SK-N-SH (cell line): Measurements from ENCODE around the gene PTCD1. TPM values are rescaled to one million over a fixed set of nuclear protein-coding genes. Genes with fewer than 3 reads are reported as not detected.

Experiments
- CTCF ChIA-PET: fragments of 300-600, 350-600 bp; formaldehyde crosslinking; extraction: SDS; loops from one replicate; lab custom pipeline; 2021; lab: Yijun Ruan, JAX
- POLR2A ChIA-PET: fragments of 350-600 bp; sonication (Branson Sonifier 250); formaldehyde crosslinking; extraction: SDS; loops from one replicate; lab custom pipeline; 2020; ENCODE audit warnings: antibody characterized with exemption, inconsistent platforms; lab: Yijun Ruan, JAX
- DNase-seq: peaks from one replicate; pipeline ENCODE4 v3.0.0; 2012
- H2AFZ ChIP-seq: fragments of 200-600 bp; sonication (generic); 2 replicates; pipeline ENCODE4 v1.8.1; 2016; ENCODE audit warnings: antibody characterized with exemption, mild to moderate bottlenecking, low read depth
- H3F3A ChIP-seq: fragments of 200-600 bp; sonication (generic); replicated peaks from 2 replicates; pipeline ENCODE3; 2016; ENCODE audit warnings: antibody characterized with exemption, mild to moderate bottlenecking; ENCODE audit not compliant: insufficient read depth
- H3K27ac ChIP-seq, 2 experiments: fragments of 200-500 bp in 1 of 2; fragments of 200-600 bp in 1 of 2; sonication (Bioruptor generic) in 1 of 2; sonication (generic), shearing (Covaris generic) in 1 of 2; 2 replicates each; pipeline versions ENCODE4 v1.5.1 to v1.6.1; 2014 to 2016; ENCODE audit warnings: low read depth in 2 of 2, inconsistent platforms in 1 of 2, low read length in 1 of 2, mild to moderate bottlenecking in 1 of 2, mixed read lengths in 1 of 2
- H3K27me3 ChIP-seq: fragments of 200-600 bp; sonication (generic), shearing (Covaris generic); 2 replicates; pipeline ENCODE4 v1.6.1; 2016; ENCODE audit warnings: mixed run types; ENCODE audit not compliant: insufficient read depth
- H3K36me3 ChIP-seq, 2 experiments: fragments of 200-500 bp in 1 of 2; fragments of 200-600 bp in 1 of 2; sonication (Bioruptor generic) in 1 of 2; sonication (generic) in 1 of 2; replicated peaks in 1 of 2; 2 replicates each; pipeline versions ENCODE3 to v1.5.1; 2014 to 2016; ENCODE audit warnings: low read length in 1 of 2, mild to moderate bottlenecking in 1 of 2; ENCODE audit not compliant: insufficient read depth in 2 of 2, control insufficient read depth in 1 of 2
- H3K4me1 ChIP-seq, 2 experiments: fragments of 200-500 bp in 1 of 2; fragments of 200-600 bp in 1 of 2; sonication (Bioruptor generic) in 1 of 2; sonication (generic), shearing (Covaris generic) in 1 of 2; 2 replicates each; pipeline versions ENCODE4 v1.5.1 to v1.6.1; 2014 to 2016; ENCODE audit warnings: low read depth in 1 of 2, low read length in 1 of 2, mixed run types in 1 of 2; ENCODE audit not compliant: insufficient read depth in 2 of 2, control insufficient read depth in 1 of 2
- H3K4me2 ChIP-seq: fragments of 200-600 bp; sonication (generic), shearing (Covaris generic); 2 replicates; pipeline ENCODE4 v1.6.1; 2017; ENCODE audit warnings: mixed run types
- H3K4me3 ChIP-seq, 2 experiments: fragments of 200-500 bp in 1 of 2; fragments of 200-600 bp in 1 of 2; sonication (Bioruptor generic) in 1 of 2; sonication (generic), shearing (Covaris generic) in 1 of 2; 2 replicates each; pipeline versions ENCODE4 v1.5.1 to v1.8.1; 2014 to 2016; ENCODE audit warnings: low read depth in 2 of 2, inconsistent platforms in 1 of 2, low read length in 1 of 2, mild to moderate bottlenecking in 1 of 2, mixed read lengths in 1 of 2, moderate library complexity in 1 of 2
- H3K79me2 ChIP-seq: fragments of 200-600 bp; sonication (generic); 2 replicates; pipeline ENCODE4 v1.8.1; 2017; ENCODE audit warnings: mild to moderate bottlenecking; ENCODE audit not compliant: insufficient read depth
- H3K9ac ChIP-seq: fragments of 200-600 bp; sonication (generic); 2 replicates; pipeline ENCODE4 v1.6.1; 2017; ENCODE audit warnings: mixed run types
- H3K9me2 ChIP-seq: fragments of 200-600 bp; sonication (generic); 2 replicates; pipeline ENCODE4 v1.6.1; 2017; ENCODE audit warnings: mixed run types
- H3K9me3 ChIP-seq: fragments of 200-600 bp; sonication (generic); 2 replicates; pipeline ENCODE4 v1.6.1; 2017; ENCODE audit warnings: mixed run types, mild to moderate bottlenecking, moderate library complexity
- H4K20me1 ChIP-seq: fragments of 200-600 bp; sonication (generic); 2 replicates; pipeline ENCODE4 v1.6.1; 2017; ENCODE audit warnings: mild to moderate bottlenecking, mixed run types; ENCODE audit not compliant: insufficient read depth
- ELF1 ChIP-seq: IDR thresholded peaks from 2 replicates; pipeline ENCODE4 v1.4.0; 2012
- EP300 ChIP-seq, 2 experiments: IDR thresholded peaks; 2 replicates each; pipeline versions ENCODE4 v1.4.0 to v1.6.1; 2012; ENCODE audit warnings: borderline replicate concordance in 1 of 2, low read depth in 1 of 2, low read length in 1 of 2
- FOXM1 ChIP-seq: IDR thresholded peaks from 2 replicates; pipeline ENCODE4 v1.4.0; 2012; ENCODE audit warnings: low read depth, mild to moderate bottlenecking
- GABPA ChIP-seq: IDR thresholded peaks from 2 replicates; pipeline ENCODE4 v1.4.0; 2012; ENCODE audit warnings: low read depth, mild to moderate bottlenecking
- MAX ChIP-seq: IDR thresholded peaks from 2 replicates; pipeline ENCODE4 v1.4.0; 2012; ENCODE audit warnings: low read depth
- POLR2AphosphoS5 ChIP-seq: IDR thresholded peaks from 2 replicates; pipeline ENCODE4 v1.6.1; 2012; ENCODE audit warnings: low read depth, low read length
- RCOR1 ChIP-seq: fragments of 150-350 bp; IDR thresholded peaks from 2 replicates; pipeline ENCODE4 v1.6.1; 2017; ENCODE audit warnings: antibody characterized with exemption, low read length
- TEAD4 ChIP-seq: IDR thresholded peaks from 2 replicates; pipeline ENCODE4 v1.4.0; 2012; ENCODE audit warnings: mild to moderate bottlenecking, borderline replicate concordance; ENCODE audit not compliant: insufficient read depth
- WGBS: methylation state at CpG from one replicate; pipeline ENCODE4 v1.1.6; 2017; ENCODE audit warnings: low lambda C conversion rate; 5-methylcytosine and 5-hydroxymethylcytosine counted together
- polyA plus RNA-seq, 3 experiments: library from polyadenylated mRNA; depleted of rRNA; stranded (reverse); fragments of >200 nt; gene quantifications; 2 replicates each; pipeline ENCODE4 v1.2.3, GENCODE V29; 2012

PTCD1 gene
- polyA plus RNA-seq, 1 of the 3 experiments (the other 2 are of a cell fraction): 8.2 TPM

- TF ChIP-seq ELF1 (peak; percentile 63; the same call in 1 of the 2 replicates), POLR2AphosphoS5 (peak; percentile 77), MAX (peak; percentile 42; the same call in 1 of the 2 replicates), TEAD4 (no peak)
- TF ChIP-seq, all 33 proteins: peak for 8
Observed at GRCh38 chr7:99374111-99375064, 64.2 kb downstream of the PTCD1 start, which contains the start of gene ARPC1B (continued).

- H2AFZ ChIP-seq: peak overlapping the region; percentile 68; the same call in 1 of the 2 replicates
- peaks cover 0 to 22% of the 10 kb centered on the region in 2 experiments for H3K36me3 ChIP-seq
- H3K9me2 ChIP-seq: no peaks in the 10 kb centered on the region
- H3K9ac ChIP-seq: peak overlapping the region; percentile 81; the same call in 1 of the 2 replicates
- peaks cover 34% of the 10 kb centered on the region for H3F3A ChIP-seq
- H3K79me2 ChIP-seq: peaks cover 39% of the 10 kb centered on the region
- no peaks in the 10 kb centered on the region for H3K9me3 ChIP-seq
- WGBS: 92% methylated on average over 40 of the region's 41 CpGs
- peaks cover 0 to 11% of the 10 kb centered on the region in 2 experiments; a peak in 1 of 4 replicates for H3K4me1 ChIP-seq
- no peak overlapping the region for H3K27ac ChIP-seq
- H4K20me1 ChIP-seq: peaks cover 27% of the 10 kb centered on the region
- DNase-seq: no peak
- ChIA-PET CTCF (interaction anchor here (1.0 kb wide), 2 partner anchors 8 to 13 kb away, joined by 3 to 5 read pairs; no protein-coding TSS in a partner anchor), POLR2A (interaction anchor here (0.6 to 0.8 kb wide), 2 partner anchors 12 to 36 kb away, joined by 4 to 6 read pairs; partner anchors contain the start of genes BUD31 and PDAP1)
- H3K27me3 ChIP-seq: no peaks in the 10 kb centered on the region
- peak overlapping the region; percentile 99 for H3K4me2 ChIP-seq
- H3K4me3 ChIP-seq: peak overlapping the region; percentile 55 to 93
- TF ChIP-seq GABPA: no peak
- no peak for TF ChIP-seq RCOR1
- TF ChIP-seq EP300 (IDR thresholded peaks at IDR 0.05; ENCODE audit: borderline replicate concordance in 1 of 2, low read depth in 1 of 2, low read length in 1 of 2): no peak
- TF ChIP-seq TEAD4: no peak
- no peak for TF ChIP-seq FOXM1
Observed at GRCh38 chr7:99373091-99374066, 65.2 kb downstream of the PTCD1 start.
